Activated CD4-positive, alpha-beta T cell treated with anti-CD3 and anti-CD28 coated beads, Interleukin-2, amount 50 U/mL, for 16 hours (primary cell): Measurements from ENCODE around the gene SLC2A4RG.

ENCODE experiments used
- DNase-seq: peaks from one replicate; pipeline ENCODE4 v3.0.0-alpha.2; 2020

Gene SLC2A4RG

GRCh38 chr20:63782051-63782471 lies 42.5 kb downstream of the SLC2A4RG start:
- DNase-seq = peak; percentile 84

DNA sequence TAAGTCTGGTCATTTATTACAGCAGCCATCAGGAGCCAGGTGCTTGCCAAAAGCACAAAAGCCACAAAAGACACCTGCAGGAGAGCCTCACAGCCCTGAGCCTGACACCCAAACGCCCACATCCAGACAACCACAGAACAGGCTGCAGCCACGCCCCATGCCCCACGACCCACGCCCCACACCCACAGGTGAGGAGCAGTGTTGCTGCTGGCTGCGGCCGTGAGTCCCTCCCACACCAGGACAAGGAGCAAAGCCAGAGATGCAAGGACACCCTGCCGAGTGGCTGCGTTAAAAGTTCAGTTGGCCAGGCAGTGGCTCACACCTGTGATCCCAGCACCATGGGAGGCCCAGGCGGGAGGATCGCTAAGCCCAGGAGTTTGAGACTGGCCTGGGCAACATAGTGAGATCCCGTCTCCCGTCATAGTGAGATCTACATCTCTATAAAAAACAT lies 43.0 kb downstream of the SLC2A4RG start:
- DNase-seq = no peak

- DNase-seq = no peak
These were observed 44.4 kb downstream of the SLC2A4RG start for GRCh38 chr20:63783970-63784369.

DNA sequence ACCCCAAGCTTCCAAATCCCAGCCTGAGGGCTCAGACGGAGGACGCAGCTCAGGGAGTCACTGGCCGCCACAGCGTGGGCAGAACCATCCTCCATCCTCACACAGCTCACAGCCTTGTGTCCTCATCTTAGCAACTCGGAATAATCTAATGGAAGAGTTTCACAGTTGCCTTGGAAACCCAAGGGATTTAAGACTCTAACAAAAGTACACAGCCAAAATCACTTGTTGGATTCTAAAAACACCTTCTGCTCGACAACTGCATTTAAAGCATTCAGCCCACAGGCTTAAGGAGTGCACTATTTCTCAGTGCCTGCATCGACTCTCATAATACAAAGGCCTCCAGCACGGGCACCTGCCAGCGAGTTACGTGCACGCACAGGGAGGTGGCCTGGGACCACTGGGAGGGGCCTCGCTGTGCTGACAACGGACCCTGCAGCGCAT lies 46.1 kb downstream of the SLC2A4RG start:
- no peak for DNase-seq

DNA sequence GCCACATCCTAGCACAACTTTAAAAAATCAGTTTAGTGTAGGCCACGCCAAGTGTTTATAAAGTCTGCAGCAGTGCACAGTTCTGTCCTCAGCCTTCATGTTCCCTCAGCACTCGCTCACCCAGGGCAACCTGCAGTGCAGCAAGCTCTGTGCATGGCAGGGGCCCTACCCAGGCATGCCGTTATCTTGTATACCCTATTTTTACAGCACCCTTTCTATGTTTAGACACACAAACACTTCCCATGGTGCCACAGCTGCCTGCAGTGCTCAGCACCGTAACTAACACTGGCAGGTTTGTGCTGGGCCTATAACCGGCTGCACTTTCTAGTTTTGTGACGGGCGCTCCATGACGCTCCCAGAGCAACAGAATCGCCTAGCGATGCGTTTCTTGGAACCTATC lies 47.7 kb downstream of the SLC2A4RG start:
- no peak for DNase-seq

DNA sequence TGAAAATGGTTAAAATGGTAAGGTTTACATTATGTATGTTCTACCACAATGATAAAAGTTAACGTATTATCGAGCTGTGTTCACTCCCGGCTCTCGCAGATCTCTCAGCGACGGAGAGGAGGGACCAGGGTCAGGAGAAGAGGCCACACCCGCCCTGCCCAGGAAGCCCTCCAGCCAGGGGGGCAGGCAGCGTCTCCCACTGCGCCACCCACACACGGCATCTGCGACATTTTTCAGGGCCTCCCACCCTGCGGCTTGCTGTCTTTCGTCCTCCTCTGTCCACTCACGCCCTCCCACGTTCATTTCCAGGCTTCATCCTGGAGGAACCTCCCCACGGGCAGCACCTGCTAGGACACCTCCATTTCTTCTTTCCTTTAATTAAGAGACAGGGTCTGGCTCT lies 48.2 kb downstream of the SLC2A4RG start:
- no peak for DNase-seq

- DNase-seq = no peak
These were observed 50.4 kb downstream of the SLC2A4RG start for GRCh38 chr20:63789836-63790571.

DNA sequence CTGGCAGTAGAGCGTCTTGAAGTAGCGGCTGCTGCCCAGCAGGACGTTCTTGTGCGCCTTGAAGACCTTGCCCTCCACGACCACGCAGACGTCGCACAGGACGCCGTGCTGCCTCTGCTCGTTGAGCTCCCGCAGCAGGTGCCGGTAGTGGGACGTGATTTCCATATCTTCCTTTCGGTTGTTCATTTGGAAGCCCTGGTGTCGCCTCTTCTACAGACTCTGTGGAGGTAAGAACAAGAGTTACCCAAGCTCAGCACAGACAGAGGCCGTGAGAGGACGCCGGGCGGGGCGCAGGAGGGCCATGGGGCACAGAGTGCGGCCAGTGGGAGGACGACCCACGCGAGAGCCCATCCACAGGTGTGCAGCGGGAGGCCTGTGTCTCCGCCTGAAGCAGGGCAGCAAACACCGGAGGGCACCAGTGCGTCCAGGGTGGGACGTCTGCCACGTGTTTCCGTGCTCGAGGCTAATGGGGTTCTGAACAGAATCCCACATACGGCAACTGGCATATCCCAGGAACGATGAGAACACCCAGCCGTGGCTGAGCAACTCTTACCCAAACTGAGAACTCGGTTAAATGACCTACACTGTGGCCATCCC lies 51.1 kb downstream of the SLC2A4RG start:
- DNase-seq = no peak

DNA sequence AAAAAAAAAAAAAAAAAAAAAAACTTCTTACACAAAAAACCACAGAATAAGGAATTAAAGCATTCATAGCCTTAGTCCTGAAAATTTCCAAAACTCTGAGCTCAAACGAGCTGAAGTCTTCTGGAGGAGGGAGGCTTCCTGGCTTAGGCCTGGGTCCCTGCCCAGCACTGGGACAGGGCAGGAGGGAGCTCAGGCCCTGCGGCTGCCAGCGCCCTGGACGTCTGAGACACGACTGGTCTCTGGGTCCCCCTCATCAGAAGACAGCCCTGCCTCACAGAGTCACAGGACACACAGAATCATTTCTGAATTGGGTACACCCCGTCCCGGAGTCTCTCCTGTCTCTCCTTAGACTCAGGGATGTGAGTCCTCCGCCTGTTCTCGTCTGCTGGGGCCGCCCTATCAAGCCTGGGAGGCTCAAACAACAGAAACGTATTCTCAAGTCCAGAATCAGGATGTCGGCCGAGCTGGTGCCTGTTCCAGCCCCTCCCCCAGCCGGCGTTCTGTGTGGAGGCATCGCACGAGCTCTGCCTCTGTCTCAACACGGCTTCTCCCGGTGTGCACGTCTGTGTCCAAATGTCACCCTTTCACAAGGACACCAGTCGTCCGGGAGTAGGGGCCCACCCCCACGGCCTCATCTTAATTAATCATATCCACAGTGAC lies 52.1 kb downstream of the SLC2A4RG start:
- no peak for DNase-seq

DNA sequence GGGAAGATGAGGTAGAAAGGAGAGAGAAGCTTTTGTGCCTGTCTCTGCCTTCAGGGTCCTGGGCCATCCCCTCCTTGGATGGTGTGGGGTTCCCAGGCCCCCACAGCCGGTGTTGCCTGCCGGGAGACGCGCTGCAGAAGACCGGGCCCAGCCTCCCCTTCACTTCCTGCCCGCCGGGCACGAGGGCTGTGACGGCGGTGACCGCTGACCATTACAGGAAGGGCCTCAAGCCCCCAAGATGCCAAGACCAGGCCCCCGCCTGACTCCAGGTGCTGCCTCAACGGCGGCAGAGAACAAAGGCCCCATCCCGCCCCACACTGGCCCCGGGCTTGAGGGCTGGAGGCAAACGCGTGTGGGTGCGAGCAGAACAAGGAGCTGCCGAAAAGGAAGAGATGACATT lies 53.3 kb downstream of the SLC2A4RG start:
- no peak for DNase-seq
